Effector CD8-positive, alpha-beta T cell (primary cell): ENCODE results near the gene TCAP.
"Not testable (repeated sequence)": the region's sequence is repeated elsewhere in the genome, so short reads cannot be mapped to it uniquely, and the experiment has no call there.

Source experiments
- DNase-seq: peaks from one replicate; lab custom pipeline; 2025; lab: John Stamatoyannopoulos, UW

TCAP gene

GRCh38 chr17:39683295-39683939 is 18.3 kb downstream of the TCAP start:
- DNase-seq, result no peak

GRCh38 chr17:39684369-39685192 is 19.4 kb downstream of the TCAP start:
- DNase-seq, result no peak

GRCh38 chr17:39687101-39687545 is 22.0 kb downstream of the TCAP start:
- no peak for DNase-seq

GRCh38 chr17:39687546-39688474 is 22.7 kb downstream of the TCAP start, which contains the start of gene PGAP3:
TSS of gene PGAP3 (minus strand) at chr17:39688057. CDS start at chr17:39688014, 43 bp downstream.
- DNase-seq, result peak; percentile 73

- no peak for DNase-seq
These were observed 23.3 kb downstream of the TCAP start for GRCh38 chr17:39688475-39688835.

GRCh38 chr17:39688945-39689344 is 23.8 kb downstream of the TCAP start:
- DNase-seq, result no peak

GRCh38 chr17:39694593-39694992 is 29.4 kb downstream of the TCAP start:
- no peak for DNase-seq

GRCh38 chr17:39695089-39695474 is 29.9 kb downstream of the TCAP start:
- DNase-seq, result no peak

- DNase-seq, result no peak
These were observed 31.6 kb downstream of the TCAP start for GRCh38 chr17:39696731-39697130.

GRCh38 chr17:39697961-39698360 is 32.8 kb downstream of the TCAP start:
- no peak for DNase-seq

- DNase-seq, result not testable (repeated sequence)
These were observed 34.1 kb downstream of the TCAP start for GRCh38 chr17:39699157-39699817.

GRCh38 chr17:39699818-39700147 is 34.6 kb downstream of the TCAP start, which contains the start of gene ERBB2:
TSS of gene ERBB2 (plus strand) at chr17:39700064. CDS start at chr17:39700239, 175 bp downstream.
- no peak for DNase-seq

GRCh38 chr17:39700148-39700987 is 35.2 kb downstream of the TCAP start:
- no peak for DNase-seq

GRCh38 chr17:39701012-39701783 is 36.0 kb downstream of the TCAP start:
- no peak for DNase-seq

- DNase-seq, result no peak
These were observed 36.8 kb downstream of the TCAP start for GRCh38 chr17:39701784-39702422.

- DNase-seq, result no peak
These were observed 38.0 kb downstream of the TCAP start for GRCh38 chr17:39702901-39703893.

- DNase-seq, result no peak
These were observed 38.8 kb downstream of the TCAP start for GRCh38 chr17:39703913-39704312.
